K562 (cell line): ENCODE data around the gene RBFOX2. TPM values are rescaled to one million over a fixed set of nuclear protein-coding genes. Genes with fewer than 3 reads are reported as not detected.

Experiments used
- DPF2 ChIP-seq: fragments of 450-650 bp; IDR thresholded peaks from 2 replicates; pipeline ENCODE4 v1.6.1; 2016
- EP400 ChIP-seq: fragments of 450-650 bp; IDR thresholded peaks from 2 replicates; pipeline ENCODE4 v1.6.1; 2017; ENCODE audit warnings: antibody characterized with exemption, mild to moderate bottlenecking, moderate library complexity
- ETS2 ChIP-seq: IDR thresholded peaks from 2 replicates; pipeline ENCODE4 v1.6.1; 2016; ENCODE audit warnings: borderline replicate concordance, missing genetic modification characterization, mild to moderate bottlenecking, moderate library complexity, missing compliant biosample characterization; ENCODE audit not compliant: poor library complexity, severe bottlenecking
- MYNN ChIP-seq, 2 experiments: sonication (generic); formaldehyde crosslinking in 1 of 2; IDR thresholded peaks; 2 replicates each; pipeline versions ENCODE4 v1.5.0 to v1.6.1; 2016 to 2020; ENCODE audit warnings: antibody characterized with exemption in 1 of 2, missing genetic modification reagents in 1 of 2
- SLC30A9 ChIP-seq: fragments of 250-450 bp; sonication (Bioruptor Pico); IDR thresholded peaks from 2 replicates; pipeline ENCODE4 v1.8.0; 2022; ENCODE audit warnings: mild to moderate bottlenecking, moderate library complexity
- ZKSCAN8 ChIP-seq: fragments of 200-800 bp; sonication (Bioruptor generic); IDR thresholded peaks from 2 replicates; pipeline ENCODE4 v1.6.1; 2016; ENCODE audit warnings: missing genetic modification characterization, missing compliant biosample characterization
- ZNF217 ChIP-seq: sonication (generic); formaldehyde crosslinking; IDR thresholded peaks from 2 replicates; pipeline ENCODE4 v1.8.0; 2022; ENCODE audit warnings: mild to moderate bottlenecking, missing genetic modification reagents
- polyA plus RNA-seq, 8 experiments: library from polyadenylated mRNA; depleted of rRNA in 4 of 8; stranded (reverse) in 5 of 8; unstranded in 3 of 8; fragments of >200 nt; fragmentation: Nextera tagmentation in 2 of 8; fragmentation: Illumina TruSeq in 1 of 8; extraction: Ambion mirVana in 2 of 8; extraction: Trizol in 1 of 8; gene quantifications; 2 replicates each; pipeline versions ENCODE4 v1.2.1 to v1.2.3, GENCODE V29; 2011 to 2014; ENCODE audit warnings: inconsistent platforms in 1 of 8, missing spikeins in 1 of 8
- total RNA-seq, 7 experiments: library from RNA; depleted of rRNA in 6 of 7; stranded (reverse); fragments of >200 nt in 6 of 7; fragmentation: Illumina TruSeq in 2 of 7; extraction: Trizol in 2 of 7; gene quantifications; 2 replicates each; pipeline versions ENCODE4 v1.2.1 to v1.2.3, GENCODE V29; 2011 to 2021; ENCODE audit warnings: low replicate concordance in 1 of 7
- TF ChIP-seq, protein P1 (sequence below): fragments of 450-650 bp; formaldehyde crosslinking; conservative IDR thresholded peaks from 2 replicates; pipeline ENCODE4 v1.4.0; 2022; ENCODE audit warnings: mild to moderate bottlenecking, missing genetic modification characterization
- TF ChIP-seq, protein P2 (sequence below): IDR thresholded peaks from 2 replicates; pipeline ENCODE4 v1.6.1; 2012; ENCODE audit warnings: low read depth, low read length, improper control_type of control experiment, borderline replicate concordance

The RBFOX2 gene
- total and polyA plus RNA-seq, 9 of the 15 experiments (the other 6 are each of a cell fraction or from before 2014, with no cell fraction given), result 5.8 to 24.8 (median 14.2) TPM

DNA sequence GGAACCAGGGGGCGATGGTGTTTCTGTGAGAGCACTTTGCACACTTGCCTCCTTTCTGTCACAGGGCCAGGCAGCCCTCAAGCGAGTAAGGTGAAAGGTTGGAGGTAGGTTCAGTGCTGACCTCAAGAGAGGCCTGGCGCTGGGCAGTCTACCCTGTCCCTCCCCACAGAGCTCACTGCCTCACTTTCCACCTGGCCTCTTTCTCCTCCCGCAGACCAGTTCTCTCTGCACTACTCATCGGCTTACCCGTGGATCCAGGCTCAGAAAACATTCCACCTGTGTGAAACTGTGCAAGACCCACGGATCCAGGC lies 294.2 kb downstream of the RBFOX2 start (continued):
- TF ChIP-seq, protein P1, sequence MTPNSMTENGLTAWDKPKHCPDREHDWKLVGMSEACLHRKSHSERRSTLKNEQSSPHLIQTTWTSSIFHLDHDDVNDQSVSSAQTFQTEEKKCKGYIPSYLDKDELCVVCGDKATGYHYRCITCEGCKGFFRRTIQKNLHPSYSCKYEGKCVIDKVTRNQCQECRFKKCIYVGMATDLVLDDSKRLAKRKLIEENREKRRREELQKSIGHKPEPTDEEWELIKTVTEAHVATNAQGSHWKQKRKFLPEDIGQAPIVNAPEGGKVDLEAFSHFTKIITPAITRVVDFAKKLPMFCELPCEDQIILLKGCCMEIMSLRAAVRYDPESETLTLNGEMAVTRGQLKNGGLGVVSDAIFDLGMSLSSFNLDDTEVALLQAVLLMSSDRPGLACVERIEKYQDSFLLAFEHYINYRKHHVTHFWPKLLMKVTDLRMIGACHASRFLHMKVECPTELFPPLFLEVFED (CRISPR knock-in tag), result no peak
- no peak for TF ChIP-seq MYNN (IDR thresholded peaks at IDR 0.05)
- no peak for TF ChIP-seq MYNN (CRISPR knock-in tag; IDR thresholded peaks at IDR 0.05)
- TF ChIP-seq ZNF217, result no peak
- no peak for TF ChIP-seq ETS2 (tag)
- no peak for TF ChIP-seq DPF2
- TF ChIP-seq ZKSCAN8, result no peak
- TF ChIP-seq EP400, result no peak
- TF ChIP-seq, protein P2, sequence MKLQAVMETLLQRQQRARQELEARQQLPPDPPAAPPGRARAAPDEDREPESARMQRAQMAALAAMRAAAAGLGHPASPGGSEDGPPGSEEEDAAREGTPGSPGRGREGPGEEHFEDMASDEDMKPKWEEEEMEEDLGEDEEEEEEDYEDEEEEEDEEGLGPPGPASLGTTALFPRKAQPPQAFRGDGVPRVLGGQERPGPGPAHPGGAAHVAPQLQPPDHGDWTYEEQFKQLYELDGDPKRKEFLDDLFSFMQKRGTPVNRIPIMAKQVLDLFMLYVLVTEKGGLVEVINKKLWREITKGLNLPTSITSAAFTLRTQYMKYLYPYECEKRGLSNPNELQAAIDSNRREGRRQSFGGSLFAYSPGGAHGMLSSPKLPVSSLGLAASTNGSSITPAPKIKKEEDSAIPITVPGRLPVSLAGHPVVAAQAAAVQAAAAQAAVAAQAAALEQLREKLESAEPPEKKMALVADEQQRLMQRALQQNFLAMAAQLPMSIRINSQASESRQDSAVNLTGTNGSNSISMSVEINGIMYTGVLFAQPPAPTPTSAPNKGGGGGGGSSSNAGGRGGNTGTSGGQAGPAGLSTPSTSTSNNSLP, result no peak
- TF ChIP-seq SLC30A9, result no peak
